GM23248 (cell line): Measurements from ENCODE around the gene CLSTN2. TPM values are rescaled to one million over a fixed set of nuclear protein-coding genes. Genes with fewer than 3 reads are reported as not detected.

ENCODE experiments used
- DNase-seq: peaks from one replicate; pipeline ENCODE4 v3.0.0-alpha.2; 2015
- H2AFZ ChIP-seq: fragments of 200-600 bp; sonication (generic); 2 replicates; pipeline ENCODE4 v1.6.1; 2016; ENCODE audit warnings: antibody characterized with exemption
- H3F3A ChIP-seq: fragments of 200-600 bp; sonication (generic); 2 replicates; pipeline ENCODE4 v1.6.1; 2016; ENCODE audit warnings: mild to moderate bottlenecking, antibody characterized with exemption, mixed run types; ENCODE audit not compliant: insufficient read depth
- H3K27ac ChIP-seq: fragments of 200-600 bp; sonication (generic); 2 replicates; pipeline ENCODE4 v1.5.1; 2016; ENCODE audit warnings: mild to moderate bottlenecking
- H3K27me3 ChIP-seq: fragments of 200-600 bp; sonication (generic); replicated peaks from 2 replicates; pipeline ENCODE4 v1.6.1; 2016; ENCODE audit warnings: mild to moderate bottlenecking; ENCODE audit not compliant: insufficient read depth
- H3K36me3 ChIP-seq: fragments of 200-600 bp; sonication (generic); 2 replicates; pipeline ENCODE4 v1.6.1; 2016; ENCODE audit warnings: low read depth, mild to moderate bottlenecking
- H3K4me1 ChIP-seq: fragments of 200-600 bp; sonication (generic); 2 replicates; pipeline ENCODE4 v1.6.1; 2016; ENCODE audit warnings: mild to moderate bottlenecking; ENCODE audit not compliant: insufficient read depth
- H3K4me2 ChIP-seq: fragments of 200-600 bp; sonication (generic); one replicate; pipeline ENCODE4 v1.6.1; 2016; ENCODE audit warnings: mild to moderate bottlenecking; ENCODE audit not compliant: unreplicated experiment
- H3K4me3 ChIP-seq: fragments of 200-600 bp; sonication (generic); 2 replicates; pipeline ENCODE4 v1.5.1; 2016; ENCODE audit warnings: mild to moderate bottlenecking
- H3K79me2 ChIP-seq: fragments of 200-600 bp; sonication (generic); 2 replicates; pipeline ENCODE4 v1.6.1; 2016; ENCODE audit warnings: mild to moderate bottlenecking; ENCODE audit not compliant: insufficient read depth
- H3K9ac ChIP-seq: fragments of 200-600 bp; sonication (generic); 2 replicates; pipeline ENCODE4 v1.6.1; 2016; ENCODE audit warnings: mild to moderate bottlenecking
- H3K9me2 ChIP-seq: fragments of 200-600 bp; sonication (generic); 2 replicates; pipeline ENCODE4 v1.6.1; 2016; ENCODE audit warnings: mixed run types, mild to moderate bottlenecking, moderate library complexity; ENCODE audit not compliant: insufficient read depth
- H3K9me3 ChIP-seq: fragments of 200-600 bp; sonication (generic); one replicate; pipeline ENCODE4 v1.6.1; 2017; ENCODE audit warnings: low read depth
- H4K20me1 ChIP-seq: fragments of 200-600 bp; sonication (generic); 2 replicates; pipeline ENCODE4 v1.6.0; 2016; ENCODE audit not compliant: insufficient read depth
- EZH2 ChIP-seq: fragments of 200-600 bp; sonication (generic); IDR thresholded peaks from 2 replicates; pipeline ENCODE4 v1.6.1; 2018; ENCODE audit warnings: antibody characterized with exemption, mild to moderate bottlenecking; ENCODE audit not compliant: insufficient read depth, poor library complexity, severe bottlenecking
- EZH2phosphoT487 ChIP-seq: fragments of 200-600 bp; sonication (generic); IDR thresholded peaks from 2 replicates; pipeline ENCODE4 v1.6.1; 2018; ENCODE audit warnings: antibody characterized with exemption, moderate library complexity, mild to moderate bottlenecking, low read depth; ENCODE audit not compliant: insufficient read depth
- WGBS, 2 experiments: methylation state at CpG; one replicate each; pipeline ENCODE4 v1.1.6; 2015 to 2017; ENCODE audit warnings: low lambda C conversion rate in 2 of 2, low coverage in 1 of 2; ENCODE audit errors: missing lambda C conversion rate in 2 of 2; 5-methylcytosine and 5-hydroxymethylcytosine counted together
- in situ Hi-C: fragments of 300-500 bp; cut with MboI; formaldehyde crosslinking; loops from 2 replicates; pipeline ENCODE4 v1.15.0; 2020
- polyA plus RNA-seq: library from polyadenylated mRNA; unstranded; fragments of >200 nt; fragmentation: Nextera tagmentation; extraction: Ambion mirVana; gene quantifications from 2 replicates; pipeline ENCODE4 v1.2.1, GENCODE V29; 2016
- total RNA-seq: library from RNA; depleted of rRNA; stranded (reverse); fragments of >200 nt; shearing (Covaris generic); gene quantifications from 2 replicates; pipeline ENCODE4 v1.2.3, GENCODE V29; 2014

The CLSTN2 gene
- total and polyA plus RNA-seq, 2 experiments from 2014 or later, result not detected

- Histone ChIP-seq H2AFZ (no peak overlapping the region), H3K4me3 (no peak overlapping the region), H3F3A (no peaks in the 10 kb centered on the region), H4K20me1 (no peaks in the 10 kb centered on the region), H3K9ac (no peak overlapping the region), H3K9me3 (no peaks in the 10 kb centered on the region), H3K4me1 (peaks cover 12% of the 10 kb centered on the region), H3K4me2 (no peak overlapping the region), H3K27me3 (peaks cover 20% of the 10 kb centered on the region), H3K79me2 (no peaks in the 10 kb centered on the region), H3K9me2 (no peaks in the 10 kb centered on the region), H3K36me3 (no peaks in the 10 kb centered on the region), H3K27ac (no peak overlapping the region)
- DNase-seq, result peak; percentile 48
- in situ Hi-C loops, result no loop called here
- no peak for TF ChIP-seq EZH2phosphoT487
- TF ChIP-seq EZH2, result no peak
- WGBS, 2 experiments, result 57 to 65% methylated on average over 3 of the region's 3 CpGs
Measured at GRCh38 chr3:140276703-140277102, 341.7 kb downstream of the CLSTN2 start.

DNA sequence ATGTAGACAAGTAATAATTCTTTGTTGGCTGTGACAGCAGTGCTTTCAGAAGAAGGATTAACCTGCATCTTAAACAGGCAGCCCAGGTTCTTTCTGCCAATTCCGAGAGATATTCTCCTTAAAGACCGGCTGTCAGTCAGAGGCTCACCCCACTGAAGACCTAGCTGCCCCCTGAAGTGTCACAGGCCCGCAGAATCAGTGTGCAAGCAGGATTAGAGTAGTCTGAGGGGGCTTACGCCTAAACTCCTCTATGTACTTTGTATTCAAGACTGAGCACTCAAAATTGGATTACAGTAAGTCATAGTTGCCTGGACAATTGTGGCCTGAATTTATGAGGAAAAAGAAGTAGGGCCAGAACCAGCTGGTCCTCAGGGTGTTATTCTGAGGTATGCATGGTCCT is 342.9 kb downstream of the CLSTN2 start:
- no peak for TF ChIP-seq EZH2phosphoT487
- TF ChIP-seq EZH2, result no peak
- no peak overlapping the region for H3K9ac ChIP-seq
- peaks cover 12% of the 10 kb centered on the region for H3K4me1 ChIP-seq
- H3K79me2 ChIP-seq, result no peaks in the 10 kb centered on the region
- DNase-seq, result no peak
- no peak overlapping the region for H3K27ac ChIP-seq
- H3K4me3 ChIP-seq, result no peak overlapping the region
- H4K20me1 ChIP-seq, result no peaks in the 10 kb centered on the region
- WGBS, 2 experiments, result 56 to 58% methylated on average over 4 of the region's 4 CpGs
- no peak overlapping the region for H2AFZ ChIP-seq
- H3K27me3 ChIP-seq, result peaks cover 31% of the 10 kb centered on the region
- no peaks in the 10 kb centered on the region for H3F3A ChIP-seq
- in situ Hi-C loops, result no loop called here
- no peaks in the 10 kb centered on the region for H3K36me3 ChIP-seq
- H3K9me2 ChIP-seq, result no peaks in the 10 kb centered on the region
- H3K9me3 ChIP-seq, result no peaks in the 10 kb centered on the region
- H3K4me2 ChIP-seq, result no peak overlapping the region

- no peak for DNase-seq
- H3K36me3 ChIP-seq, result no peaks in the 10 kb centered on the region
- in situ Hi-C loops, result no loop called here
- H3K4me1 ChIP-seq, result peaks cover 14% of the 10 kb centered on the region
- H3K4me2 ChIP-seq, result no peak overlapping the region
- no peak overlapping the region for H2AFZ ChIP-seq
- no peaks in the 10 kb centered on the region for H4K20me1 ChIP-seq
- WGBS, 2 experiments, result 78 to 79% methylated on average over 3 of the region's 3 CpGs
- no peaks in the 10 kb centered on the region for H3K9me2 ChIP-seq
- TF ChIP-seq EZH2, result no peak
- no peaks in the 10 kb centered on the region for H3K79me2 ChIP-seq
- H3K27ac ChIP-seq, result no peak overlapping the region
- H3K27me3 ChIP-seq, result peaks cover 49% of the 10 kb centered on the region
- no peaks in the 10 kb centered on the region for H3K9me3 ChIP-seq
- H3F3A ChIP-seq, result peaks cover 12% of the 10 kb centered on the region
- H3K9ac ChIP-seq, result no peak overlapping the region
- no peak overlapping the region for H3K4me3 ChIP-seq
Measured at GRCh38 chr3:140284372-140284771, 349.4 kb downstream of the CLSTN2 start.

- no peak overlapping the region for H2AFZ ChIP-seq
- H3K4me1 ChIP-seq, result peaks cover 23% of the 10 kb centered on the region
- peaks cover 43% of the 10 kb centered on the region for H3K27me3 ChIP-seq
- no peak overlapping the region for H3K4me2 ChIP-seq
- H3K9ac ChIP-seq, result no peak overlapping the region
- 33 to 35% methylated on average over 3 of the region's 3 CpGs for WGBS, 2 experiments
- no peak overlapping the region for H3K27ac ChIP-seq
- no peaks in the 10 kb centered on the region for H3K9me3 ChIP-seq
- H3K4me3 ChIP-seq, result no peak overlapping the region
- H3F3A ChIP-seq, result peaks cover 22% of the 10 kb centered on the region
- DNase-seq, result no peak
- no peaks in the 10 kb centered on the region for H3K36me3 ChIP-seq
- TF ChIP-seq EZH2phosphoT487 (no peak), EZH2 (no peak)
- in situ Hi-C loops, result no loop called here
- no peaks in the 10 kb centered on the region for H3K9me2 ChIP-seq
- H4K20me1 ChIP-seq, result no peaks in the 10 kb centered on the region
- no peaks in the 10 kb centered on the region for H3K79me2 ChIP-seq
Measured at GRCh38 chr3:140285380-140285779, 350.4 kb downstream of the CLSTN2 start.

DNA sequence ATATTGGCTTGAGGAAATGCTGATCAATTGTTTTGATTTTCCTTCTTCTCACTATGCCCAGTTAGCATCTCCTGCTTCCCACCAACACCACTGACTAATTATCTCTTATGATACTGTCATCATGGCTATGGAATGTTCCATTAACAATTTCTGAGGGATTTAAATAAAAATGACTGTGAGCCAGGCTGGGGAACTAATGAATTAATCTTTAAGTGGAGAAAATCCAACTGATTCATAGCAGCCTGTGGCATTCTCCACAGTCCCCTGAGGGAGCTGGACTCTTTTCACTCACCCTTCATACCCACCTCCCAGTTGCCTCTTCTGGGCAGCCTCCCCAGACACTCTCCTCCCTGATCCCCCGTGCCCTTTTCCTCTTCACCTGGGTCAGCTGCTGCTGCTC is 353.6 kb downstream of the CLSTN2 start:
- Histone ChIP-seq H3K9ac (no peak overlapping the region), H3K4me3 (no peak overlapping the region), H3K4me1 (peaks cover 43% of the 10 kb centered on the region), H3K9me2 (no peaks in the 10 kb centered on the region), H3K9me3 (no peaks in the 10 kb centered on the region), H3K27me3 (peaks cover 11% of the 10 kb centered on the region; the same call in 1 of the 2 replicates), H3K27ac (no peak overlapping the region), H3F3A (peaks cover 51% of the 10 kb centered on the region), H3K4me2 (peak overlapping the region; percentile 22), H3K79me2 (no peaks in the 10 kb centered on the region), H4K20me1 (no peaks in the 10 kb centered on the region), H2AFZ (no peak overlapping the region), H3K36me3 (no peaks in the 10 kb centered on the region)
- no peak for TF ChIP-seq EZH2phosphoT487
- TF ChIP-seq EZH2, result no peak
- in situ Hi-C loops, result no loop called here
- DNase-seq, result peak; percentile 81
- 8 to 13% methylated on average over 1 of the region's 1 CpG for WGBS, 2 experiments
